Activated CD8-positive, alpha-beta memory T cell treated with anti-CD3 and anti-CD28 coated beads, Interleukin-2, amount 50 U/mL, for 1 hour (primary cell): ENCODE data around the gene ST6GALNAC3.

Source experiments
- DNase-seq: peaks from one replicate; pipeline ENCODE4 v3.0.0-alpha.2; 2020; ENCODE audit errors: extremely low read depth

Gene ST6GALNAC3

DNA sequence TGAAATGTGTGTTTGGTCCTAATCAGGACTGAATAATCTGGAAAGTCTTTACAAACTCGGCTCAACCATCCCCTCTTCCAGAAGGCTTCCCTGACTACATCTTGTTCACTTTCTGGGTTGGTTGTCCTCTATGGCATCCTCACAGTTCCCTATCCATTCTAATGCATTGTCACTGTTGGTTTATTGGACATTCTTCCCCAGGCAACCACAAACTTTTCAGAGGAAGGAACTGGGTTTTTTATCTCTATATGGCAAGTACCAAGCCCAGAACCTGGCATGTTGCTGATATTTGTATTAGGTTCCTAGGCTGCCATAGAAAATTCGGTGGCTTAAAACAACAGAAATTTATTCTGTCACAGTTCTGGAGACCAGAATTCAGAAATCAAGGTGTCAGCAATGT is 429.2 kb downstream of the ST6GALNAC3 start:
- DNase-seq, result no peak

- DNase-seq, result no peak
Measured at GRCh38 chr1:76507376-76507775, 432.8 kb downstream of the ST6GALNAC3 start.

DNA sequence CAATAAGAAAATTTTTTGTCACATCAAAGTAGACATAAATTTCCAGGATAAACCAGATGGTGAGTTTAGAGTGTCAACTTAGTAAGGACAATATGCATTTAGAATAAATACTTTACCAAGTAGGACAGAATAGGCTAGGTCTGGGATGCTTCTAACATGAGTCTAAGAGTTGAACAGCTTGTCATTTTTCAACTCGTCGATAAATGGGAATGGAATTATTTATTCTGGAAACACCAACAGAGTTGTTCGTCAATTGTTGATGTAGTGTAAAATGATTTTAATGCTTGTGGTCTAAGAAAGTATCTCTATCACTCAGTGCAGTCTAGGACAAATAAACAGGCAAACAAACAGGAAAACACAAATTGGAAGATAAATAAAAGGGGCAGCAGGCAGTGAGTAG is 434.3 kb downstream of the ST6GALNAC3 start:
- DNase-seq, result no peak

DNA sequence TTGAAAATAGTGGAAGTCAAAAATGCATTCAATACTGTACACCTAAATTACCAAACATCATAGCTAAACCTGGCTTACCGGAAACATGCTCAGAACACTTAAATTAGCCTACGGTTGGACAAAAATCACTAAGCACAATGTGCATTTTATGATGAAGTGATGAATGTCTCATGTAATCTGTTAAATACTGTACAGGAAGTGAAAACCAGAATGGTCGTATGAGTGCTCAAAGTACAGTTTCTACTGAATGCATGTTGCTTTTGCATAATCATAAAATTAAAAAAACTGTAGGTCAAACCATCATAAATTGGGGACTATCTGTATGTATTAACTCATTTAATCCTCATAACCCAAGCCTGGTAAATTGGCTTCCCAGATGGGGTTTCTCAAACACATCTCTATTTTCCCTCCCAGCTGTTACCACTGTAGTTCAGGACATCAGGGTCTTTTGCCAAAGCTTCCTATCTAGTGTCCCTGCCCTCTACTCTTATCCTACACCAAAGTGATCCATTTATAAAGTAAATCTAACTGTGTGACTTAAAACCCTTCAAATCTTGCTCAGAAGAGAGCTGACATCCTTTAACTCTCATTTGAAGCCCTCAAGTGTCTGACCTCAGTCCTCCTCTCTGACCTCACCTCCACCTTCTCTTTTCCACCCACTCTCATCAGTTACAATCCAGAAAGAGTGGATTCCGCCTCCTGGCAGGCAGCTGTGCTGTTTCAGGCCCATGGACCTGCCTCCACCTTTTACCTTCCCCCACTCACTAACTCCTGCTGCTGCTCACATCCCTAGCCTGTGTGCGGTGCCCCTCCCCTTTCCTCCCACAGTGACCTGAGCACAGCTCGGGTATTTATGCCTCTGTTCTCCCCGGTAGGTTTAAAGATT is 436.4 kb downstream of the ST6GALNAC3 start:
- DNase-seq, result no peak

- DNase-seq, result no peak
Measured at GRCh38 chr1:76511558-76512179, 437.1 kb downstream of the ST6GALNAC3 start.

DNA sequence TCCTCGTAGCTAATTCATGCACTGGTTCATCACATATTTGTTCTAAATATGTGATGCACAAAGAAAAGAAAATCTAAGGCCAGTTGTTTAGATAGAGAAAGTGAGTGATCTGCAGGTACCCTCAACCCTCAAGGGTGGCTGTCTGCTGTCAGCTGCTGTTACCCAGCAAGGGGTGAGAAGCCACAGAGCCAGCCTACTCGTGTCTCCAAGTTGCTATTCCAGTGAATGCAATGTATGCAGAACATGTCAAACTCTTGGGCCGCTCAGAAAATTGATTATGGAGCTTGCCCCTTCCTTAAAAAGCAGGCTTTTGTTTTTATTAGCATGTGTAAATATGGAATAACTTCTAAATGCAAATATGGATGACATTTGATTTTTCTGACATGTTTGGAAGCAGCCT is 456.4 kb downstream of the ST6GALNAC3 start:
- no peak for DNase-seq

GRCh38 chr1:76541618-76542017 is 467.1 kb downstream of the ST6GALNAC3 start:
- no peak for DNase-seq

DNA sequence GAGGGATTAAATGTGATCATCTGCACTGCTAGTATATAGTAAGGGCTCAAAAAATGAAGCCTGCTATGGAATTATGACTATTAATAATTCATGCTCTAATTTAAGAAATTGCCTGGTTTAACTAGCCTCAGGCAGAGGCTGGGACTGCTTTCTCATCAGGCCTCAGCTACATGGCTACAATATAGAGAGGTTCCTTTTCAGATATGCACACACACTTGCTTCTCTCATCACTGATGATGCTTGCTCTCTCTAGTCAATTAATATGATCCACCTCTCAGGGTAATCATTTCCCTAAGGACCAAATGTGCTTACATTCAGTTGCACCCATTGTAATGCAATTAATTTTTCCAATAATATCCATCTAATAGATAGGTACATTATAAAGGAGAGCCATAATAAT is 467.8 kb downstream of the ST6GALNAC3 start:
- DNase-seq, result no peak

DNA sequence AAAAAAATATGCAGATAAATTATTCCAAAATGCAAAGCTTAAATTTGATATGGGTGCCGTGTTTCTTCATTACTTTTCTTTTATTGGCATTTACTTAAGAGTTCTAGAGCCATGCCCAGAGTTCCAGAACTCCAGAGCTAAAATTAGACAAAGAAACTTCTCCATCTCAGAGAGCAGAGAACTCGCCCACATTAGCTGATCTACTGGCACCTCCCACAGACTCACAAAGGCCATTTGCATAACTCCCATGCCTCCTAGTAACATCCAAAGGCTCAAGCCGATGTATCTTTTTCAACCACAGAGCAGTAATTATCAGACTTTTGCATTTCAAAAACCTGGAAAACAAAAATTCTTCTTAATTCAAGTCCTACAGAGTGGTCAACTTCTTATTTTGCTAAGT is 468.9 kb downstream of the ST6GALNAC3 start:
- DNase-seq, result no peak

DNA sequence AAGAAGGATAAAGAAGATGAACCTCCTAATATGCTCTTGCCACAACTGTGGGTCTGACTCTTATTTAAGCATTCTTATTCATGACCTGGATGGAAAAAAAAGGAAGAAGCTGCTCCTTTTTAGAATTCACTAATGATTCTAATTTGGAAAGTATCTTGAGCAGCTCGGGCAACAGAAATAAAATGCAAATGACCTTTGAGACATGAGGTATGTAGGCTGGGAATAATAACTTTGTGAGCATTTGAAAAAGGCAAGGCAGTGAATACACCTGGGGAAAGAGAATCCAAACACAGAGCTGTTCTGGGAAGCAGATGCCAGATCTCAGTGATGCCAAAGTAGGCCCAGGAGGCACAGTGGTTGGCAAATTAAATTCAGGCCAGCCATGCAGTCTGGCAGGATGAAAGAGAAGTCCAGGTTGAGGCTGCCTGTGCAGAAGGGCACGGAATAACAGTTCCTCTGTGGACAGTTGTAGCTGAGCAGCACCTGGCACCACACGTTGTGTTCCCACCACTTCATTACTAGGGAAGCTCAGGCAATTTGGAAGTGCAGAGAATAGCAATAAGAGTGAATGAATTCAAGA is 471.9 kb downstream of the ST6GALNAC3 start:
- no peak for DNase-seq

DNA sequence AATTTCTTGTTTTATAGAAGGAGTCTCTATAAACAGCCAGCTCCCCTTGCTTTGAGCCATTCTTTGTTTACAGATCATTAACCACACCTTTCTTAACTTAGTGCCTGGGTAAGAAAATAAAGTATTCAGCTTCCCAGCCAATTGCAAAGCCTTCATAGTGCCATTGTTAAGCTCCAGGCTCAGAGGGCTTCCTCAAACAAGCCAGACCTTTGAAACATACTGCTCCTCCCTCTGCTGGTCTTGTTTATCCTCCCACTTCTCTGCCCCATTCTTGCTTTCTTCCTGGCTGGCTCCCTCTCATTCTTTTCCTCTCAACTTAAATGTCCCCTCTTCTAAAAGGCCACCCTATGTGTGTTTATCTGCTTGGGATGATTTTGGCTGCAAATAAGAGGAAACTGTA is 473.4 kb downstream of the ST6GALNAC3 start:
- DNase-seq, result no peak

DNA sequence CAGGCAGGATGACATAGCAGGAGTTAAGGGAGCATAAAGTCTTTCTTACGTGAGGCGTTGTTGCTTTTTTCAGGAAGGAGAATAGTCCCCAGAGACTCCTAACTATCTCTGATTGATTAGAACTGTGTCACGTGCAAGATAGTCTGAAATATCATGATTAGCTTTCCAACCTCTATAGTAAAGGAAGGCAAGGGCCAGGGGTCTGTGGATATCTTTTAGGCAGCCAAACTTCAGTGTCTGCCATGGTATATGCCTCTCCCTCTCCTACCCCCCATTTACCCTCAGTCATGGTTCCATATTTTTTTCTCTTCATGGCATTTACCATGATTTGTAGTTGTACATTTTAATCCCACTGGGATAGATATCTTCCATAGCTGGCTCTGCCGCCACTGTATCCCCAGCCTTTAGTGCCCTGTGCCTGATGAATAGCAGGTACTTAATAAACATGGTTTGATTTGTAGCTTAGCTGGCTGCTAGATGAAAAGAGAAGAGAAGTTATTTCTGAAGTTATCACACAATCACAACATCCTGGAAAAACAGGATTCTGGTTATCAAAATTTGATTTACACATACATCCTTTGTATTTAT is 474.1 kb downstream of the ST6GALNAC3 start:
- DNase-seq, result no peak

- no peak for DNase-seq
Measured at GRCh38 chr1:76554283-76554682, 479.7 kb downstream of the ST6GALNAC3 start.

GRCh38 chr1:76562292-76562691 is 487.7 kb downstream of the ST6GALNAC3 start:
- no peak for DNase-seq

DNA sequence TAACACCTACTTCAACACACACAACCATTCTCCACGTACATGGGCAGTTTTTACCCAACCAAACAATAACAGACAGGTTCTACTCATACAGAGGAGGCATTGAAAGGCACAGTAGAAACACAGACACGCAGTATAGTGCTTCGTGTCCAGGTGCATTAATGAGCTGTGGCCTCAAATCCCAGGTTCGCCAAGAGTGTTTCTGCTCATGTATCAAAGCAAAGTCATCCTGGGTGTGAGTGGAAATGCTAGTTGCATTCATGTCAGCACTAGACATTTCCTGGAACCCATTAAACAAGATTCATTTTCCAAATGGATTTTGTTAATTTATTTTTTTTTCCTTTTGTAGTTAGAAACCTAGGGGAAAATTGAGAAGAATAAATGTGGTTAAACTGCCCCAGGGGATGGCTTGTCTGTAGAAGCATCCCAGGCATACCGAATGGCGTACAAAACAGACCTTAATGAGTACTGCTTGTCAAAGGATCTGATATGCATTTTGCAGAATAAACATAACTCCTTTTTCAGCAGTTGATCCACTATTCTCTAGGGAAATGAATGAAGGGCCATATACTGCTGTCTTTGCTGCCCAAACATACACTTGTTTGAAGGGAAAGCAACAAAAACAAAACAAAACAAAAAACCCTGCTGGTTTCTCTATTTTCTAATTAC is 494.2 kb downstream of the ST6GALNAC3 start:
- DNase-seq, result no peak

DNA sequence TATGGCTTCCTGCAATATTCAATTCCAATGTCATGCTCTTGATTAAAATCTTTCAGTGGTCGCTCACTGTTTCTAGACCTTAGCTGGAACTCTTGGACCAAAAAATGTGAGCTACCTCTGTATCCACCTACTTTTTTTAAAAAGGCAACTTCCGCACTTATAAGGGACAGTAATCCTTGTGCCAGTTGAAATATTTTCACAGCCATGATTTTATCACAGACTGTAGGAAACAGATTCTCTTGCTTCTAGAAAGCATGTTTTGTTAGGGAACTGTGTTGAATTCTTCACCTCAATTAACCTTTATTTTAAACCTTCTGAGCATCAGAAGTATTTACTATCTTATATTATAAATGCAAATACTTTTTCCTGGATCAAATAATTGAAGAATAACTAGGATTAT is 496.7 kb downstream of the ST6GALNAC3 start:
- DNase-seq, result no peak

DNA sequence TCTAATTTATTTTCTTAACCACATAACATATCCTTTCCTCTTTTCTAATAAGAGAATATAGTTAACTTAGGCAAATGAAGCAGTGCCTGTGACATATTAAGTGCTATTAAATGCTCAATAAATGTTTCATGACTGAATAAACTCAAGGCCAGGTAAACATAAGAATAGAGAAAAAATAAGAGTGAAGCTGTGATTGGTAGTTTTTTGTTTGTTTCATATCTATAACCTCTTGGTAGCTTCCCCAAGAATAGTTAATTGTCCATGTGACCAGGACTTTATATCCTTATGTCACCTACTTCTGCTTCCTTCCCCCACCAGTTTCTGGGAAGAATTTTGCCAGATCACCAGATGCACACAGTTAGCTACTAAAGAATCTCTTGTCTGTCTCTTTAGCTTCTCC is 497.7 kb downstream of the ST6GALNAC3 start:
- no peak for DNase-seq

DNA sequence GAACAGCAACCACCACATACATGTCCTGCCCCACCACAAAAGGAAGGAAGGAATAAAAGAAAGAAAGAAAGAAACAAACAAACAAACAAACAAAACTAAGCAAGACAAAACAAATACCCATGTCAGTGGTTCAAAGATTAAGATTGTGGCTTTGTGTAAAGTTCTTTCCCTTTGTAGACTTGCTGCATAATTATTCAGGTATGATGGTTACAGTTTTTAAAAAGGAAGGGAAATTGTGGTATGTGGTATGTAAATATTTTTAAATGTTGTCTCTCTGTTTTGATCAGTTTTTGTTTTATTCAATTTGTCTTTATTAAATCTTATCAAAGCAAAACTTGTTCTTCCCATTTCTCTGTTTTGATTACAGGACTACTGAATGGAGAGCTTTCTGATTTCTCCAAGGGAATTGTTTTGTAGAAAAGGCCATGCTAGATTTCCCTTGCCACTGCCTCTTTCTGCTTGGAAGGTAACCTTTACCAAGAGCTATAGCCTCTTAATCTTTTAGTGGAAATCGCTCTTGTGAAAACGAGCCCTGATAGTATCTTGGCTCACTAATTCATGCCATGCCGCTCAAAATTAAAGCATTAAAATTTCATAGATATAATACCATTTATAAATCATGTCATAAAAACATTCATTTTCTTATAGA is 502.5 kb downstream of the ST6GALNAC3 start:
- no peak for DNase-seq

DNA sequence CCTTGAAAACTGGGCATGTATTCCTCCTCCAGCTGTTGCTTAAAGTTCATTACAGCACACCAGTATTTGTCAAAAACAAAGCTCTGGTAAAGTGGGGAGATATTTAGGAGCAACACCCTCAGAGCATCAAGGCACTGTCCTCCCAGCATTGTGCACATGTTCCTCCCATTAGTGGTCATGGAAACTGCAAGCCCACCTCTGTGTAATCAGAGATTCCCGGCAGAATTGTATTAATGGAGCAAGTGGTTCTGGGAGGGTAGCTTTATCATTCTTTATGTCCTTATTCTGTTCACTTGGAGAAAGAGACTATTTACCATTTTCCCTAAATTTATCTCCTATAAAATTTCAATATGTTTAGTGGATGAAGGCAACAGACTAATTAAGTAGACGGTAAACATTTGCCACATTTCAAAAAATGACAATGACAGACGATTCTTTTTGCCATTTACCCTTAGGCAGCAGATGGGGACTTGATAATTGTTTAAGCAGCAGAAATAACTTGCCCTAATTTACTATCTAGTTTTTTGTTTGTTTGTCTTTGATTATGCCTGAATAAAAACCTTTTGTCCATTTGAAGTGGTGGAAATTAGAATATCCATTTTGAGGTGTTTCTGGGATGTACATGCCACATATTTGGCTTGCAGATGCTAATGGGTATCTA is 503.1 kb downstream of the ST6GALNAC3 start:
- DNase-seq, result no peak

GRCh38 chr1:76580206-76580605 is 505.7 kb downstream of the ST6GALNAC3 start:
- no peak for DNase-seq

DNA sequence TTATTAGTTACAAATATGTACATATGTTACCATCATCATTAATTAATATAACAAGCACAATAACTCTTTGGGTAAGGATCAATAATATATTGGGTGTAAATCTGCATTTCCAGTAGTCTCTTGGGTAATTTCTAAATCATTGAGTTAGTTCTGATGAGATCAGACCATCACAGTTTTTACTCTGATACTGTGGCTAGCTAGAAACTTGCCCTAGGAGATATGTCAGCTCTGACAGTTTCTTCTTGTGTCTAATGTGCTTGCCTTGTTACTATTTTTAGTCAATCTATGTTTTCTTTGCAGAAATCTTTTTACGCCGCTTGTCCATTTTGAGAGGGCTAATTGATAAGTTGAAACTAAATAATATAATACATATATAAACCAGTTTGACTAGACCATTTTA is 507.2 kb downstream of the ST6GALNAC3 start:
- DNase-seq, result no peak
